K562 (cell line): Measurements from ENCODE around the gene HPCA.

ENCODE experiments used
- CBX3 ChIP-seq, 2 experiments: IDR thresholded peaks; 1 replicate in 1 of 2; 2 replicates in 1 of 2; pipeline ENCODE4 v1.6.1; 2012; ENCODE audit warnings: inconsistent platforms in 2 of 2, low read length in 2 of 2, borderline replicate concordance in 1 of 2, control low read depth in 1 of 2
- CTBP1 ChIP-seq: fragments of 450-650 bp; IDR thresholded peaks from 2 replicates; pipeline ENCODE4 v1.6.1; 2016; ENCODE audit warnings: borderline replicate concordance
- CTCF ChIP-seq, 3 experiments: IDR thresholded peaks in 2 of 3; conservative IDR thresholded peaks in 1 of 3; 2 replicates each; pipeline ENCODE4 v1.5.1; 2011 to 2012; ENCODE audit warnings: low read length in 3 of 3, mild to moderate bottlenecking in 3 of 3, control low read depth in 2 of 3, improper control_type of control experiment in 1 of 3, inconsistent platforms in 1 of 3, low read depth in 1 of 3, mixed read lengths in 1 of 3, moderate library complexity in 1 of 3; ENCODE audit not compliant: insufficient read depth in 2 of 3
- ERF ChIP-seq: fragments of 450-650 bp; formaldehyde crosslinking; IDR thresholded peaks from 2 replicates; pipeline ENCODE4 v1.4.0; 2020; ENCODE audit warnings: mild to moderate bottlenecking, mixed read lengths
- HSF4 ChIP-seq: fragments of 250-450 bp; sonication (Bioruptor Pico); IDR thresholded peaks from 2 replicates; pipeline ENCODE4 v2.1.2; 2022; ENCODE audit warnings: mild to moderate bottlenecking, moderate library complexity, borderline replicate concordance
- RBFOX2 ChIP-seq: fragments of 200-400 bp; formaldehyde crosslinking; IDR thresholded peaks from 2 replicates; pipeline ENCODE4 v1.6.1; 2017; ENCODE audit warnings: low read depth, mild to moderate bottlenecking, low read length, moderate library complexity
- RNF2 ChIP-seq: sonication (generic); IDR thresholded peaks from 2 replicates; pipeline ENCODE4 v1.6.1; 2016
- TAF1 ChIP-seq: IDR thresholded peaks from 2 replicates; pipeline ENCODE4 v1.6.1; 2011; ENCODE audit warnings: mild to moderate bottlenecking, low read length, moderate library complexity; ENCODE audit not compliant: insufficient read depth, control insufficient read depth, severe bottlenecking; ENCODE audit errors: extremely low read depth

- TF ChIP-seq CTBP1 (no peak), CTCF (IDR thresholded peaks at IDR 0.05 in 2 of 3, conservative IDR thresholded peaks at IDR 0.05 in 1 of 3; ENCODE audit: insufficient read depth in 2 of 3, low read depth in 1 of 3, low read length in 3 of 3) (no peak), RBFOX2 (no peak), TAF1 (no peak), HSF4 (CRISPR knock-in tag) (no peak), ERF (CRISPR knock-in tag) (no peak), RNF2 (no peak), CBX3 (IDR thresholded peaks at IDR 0.05; ENCODE audit: borderline replicate concordance in 1 of 2, low read length in 2 of 2) (no peak)
Observed at GRCh38 chr1:32863881-32864245, 22.4 kb upstream of the HPCA start.
